Common myeloid progenitor, CD34-positive (primary cell): ENCODE data around the gene ZNF383.
"Not testable (repeated sequence)": the region's sequence is repeated elsewhere in the genome, so short reads cannot be mapped to it uniquely, and the experiment has no call there.

Experiments
- CTCF ChIA-PET: fragments of 350-600 bp; sonication (Branson Sonifier 250); formaldehyde crosslinking; loops from one replicate; lab custom pipeline; 2021; ENCODE audit warnings: antibody characterized with exemption; lab: Charles Lee
- POLR2A ChIA-PET: fragments of 350-600 bp; sonication (Branson Sonifier 250); formaldehyde crosslinking; loops from one replicate; lab custom pipeline; 2021; ENCODE audit warnings: antibody characterized with exemption; lab: Charles Lee
- DNase-seq, 3 donors: peaks; one replicate each; pipeline versions ENCODE4 v3.0.0 to v3.0.0-alpha.2; 2013
- H3K27ac ChIP-seq, 2 experiments: 1 replicate in 1 of 2; 2 replicates in 1 of 2; pipeline ENCODE4 v1.7.0; 2013; ENCODE audit warnings: inconsistent platforms in 2 of 2, low read length in 2 of 2, mild to moderate bottlenecking in 2 of 2, low read depth in 1 of 2, moderate library complexity in 1 of 2; ENCODE audit not compliant: severe bottlenecking in 2 of 2, insufficient read depth in 1 of 2, poor library complexity in 1 of 2
- H3K27me3 ChIP-seq, 5 experiments: replicated peaks in 2 of 5; 1 replicate in 3 of 5; 2 replicates in 2 of 5; pipeline versions ENCODE4 v1.6.1 to v1.7.0; 2013; ENCODE audit warnings: low read length in 4 of 5, mild to moderate bottlenecking in 2 of 5, moderate library complexity in 2 of 5, inconsistent platforms in 1 of 5; ENCODE audit not compliant: insufficient read depth in 5 of 5, control insufficient read depth in 4 of 5
- H3K36me3 ChIP-seq, 4 experiments: 1 replicate in 2 of 4; 2 replicates in 2 of 4; pipeline versions ENCODE4 v1.6.1 to v1.7.0; 2013; ENCODE audit warnings: low read length in 3 of 4, control low read depth in 1 of 4, mild to moderate bottlenecking in 1 of 4; ENCODE audit not compliant: control insufficient read depth in 4 of 4, insufficient read depth in 4 of 4
- H3K4me1 ChIP-seq, 4 experiments: 1 replicate in 3 of 4; 2 replicates in 1 of 4; pipeline versions ENCODE4 v1.6.1 to v1.7.1; 2013; ENCODE audit warnings: low read length in 3 of 4, mild to moderate bottlenecking in 3 of 4, control low read depth in 1 of 4, inconsistent platforms in 1 of 4, moderate library complexity in 1 of 4; ENCODE audit not compliant: control insufficient read depth in 4 of 4, insufficient read depth in 4 of 4; ENCODE audit errors: control extremely low read depth in 1 of 4
- H3K4me3 ChIP-seq, 7 experiments: 1 replicate in 4 of 7; 2 replicates in 3 of 7; pipeline versions ENCODE4 v1.5.1 to v1.7.0; 2013; ENCODE audit warnings: mild to moderate bottlenecking in 7 of 7, low read length in 6 of 7, moderate library complexity in 6 of 7, inconsistent platforms in 2 of 7, low read depth in 2 of 7, control low read depth in 1 of 7; ENCODE audit not compliant: insufficient read depth in 4 of 7, control insufficient read depth in 1 of 7; ENCODE audit errors: extremely low read depth in 1 of 7
- H3K9me3 ChIP-seq, 5 experiments: 1 replicate in 4 of 5; 2 replicates in 1 of 5; pipeline versions ENCODE4 v1.6.1 to v1.7.1; 2013; ENCODE audit warnings: low read length in 4 of 5, mild to moderate bottlenecking in 2 of 5, inconsistent platforms in 1 of 5, low read depth in 1 of 5, moderate library complexity in 1 of 5; ENCODE audit not compliant: control insufficient read depth in 4 of 5, insufficient read depth in 2 of 5; ENCODE audit errors: control extremely low read depth in 1 of 5
- WGBS: methylation state at CpG from one replicate; pipeline ENCODE4 v1.1.5; 2013; ENCODE audit not compliant: insufficient coverage; 5-methylcytosine and 5-hydroxymethylcytosine counted together

ZNF383 gene

DNA sequence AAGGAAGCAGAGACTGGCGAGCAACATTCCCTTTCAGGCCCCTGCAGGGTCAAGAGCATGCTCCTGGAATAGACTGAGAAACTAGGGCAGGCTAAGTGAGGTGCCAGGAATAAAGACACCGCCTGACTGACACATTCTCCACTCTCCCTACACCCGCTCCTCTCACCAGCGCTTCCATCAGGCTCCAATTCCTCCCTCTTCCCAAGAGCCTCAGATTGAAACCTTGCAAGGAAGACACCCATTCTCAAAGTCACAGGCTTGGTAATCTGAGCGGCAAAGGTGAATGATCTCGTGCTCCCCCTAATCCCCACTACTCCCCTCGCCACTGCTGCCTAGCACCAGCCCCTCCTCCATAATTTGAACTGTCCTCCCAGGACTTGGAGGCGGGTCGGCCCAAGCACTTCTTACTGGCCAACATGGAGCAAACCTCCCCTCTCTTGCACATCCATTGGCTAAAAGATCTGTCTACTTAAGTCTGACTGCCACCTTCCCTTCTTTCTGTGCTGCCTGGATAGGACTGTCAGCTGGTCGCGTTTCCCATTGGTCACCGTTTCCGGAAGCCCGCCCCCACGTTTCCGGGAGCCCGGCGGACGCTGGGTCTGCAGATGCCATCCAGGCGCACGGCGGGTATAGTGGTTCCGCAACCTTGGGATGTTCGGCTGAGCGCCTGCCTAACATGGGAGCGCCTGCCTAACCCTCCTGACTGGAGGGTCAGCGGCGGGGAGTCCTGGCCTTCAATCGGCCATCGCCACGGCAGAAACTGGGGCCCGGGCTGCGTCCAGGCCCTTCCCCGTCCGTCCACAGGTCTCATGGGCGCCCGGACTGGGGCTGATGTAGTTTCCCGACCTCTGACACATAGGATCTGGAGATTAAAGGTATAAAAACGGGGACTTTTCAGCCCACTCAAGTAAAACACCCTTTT is 33.6 kb downstream of the ZNF383 start:
- peak; percentile 81 to 88 (median 87) for DNase-seq
- CTCF ChIA-PET: no interaction called here
- H3K9me3 ChIP-seq: peaks cover 0 to 63% (median 43%) of the 10 kb centered on the region in 5 experiments
- H3K27me3 ChIP-seq: no peaks in the 10 kb centered on the region
- H3K36me3 ChIP-seq: peaks cover 0 to 3% (median 1%) of the 10 kb centered on the region in 4 experiments
- H3K4me1 ChIP-seq: peaks cover 0 to 4% (median 2%) of the 10 kb centered on the region in 4 experiments
- WGBS: 5% methylated on average over 34 of the region's 39 CpGs
- POLR2A ChIA-PET: interaction anchor here (0.5 kb wide), 1 partner anchor 521 kb away, joined by 5 read pairs; no protein-coding TSS in a partner anchor
- H3K27ac ChIP-seq: no peak overlapping the region
- peak overlapping the region; percentile 19 to 81 (median 67) for H3K4me3 ChIP-seq

DNA sequence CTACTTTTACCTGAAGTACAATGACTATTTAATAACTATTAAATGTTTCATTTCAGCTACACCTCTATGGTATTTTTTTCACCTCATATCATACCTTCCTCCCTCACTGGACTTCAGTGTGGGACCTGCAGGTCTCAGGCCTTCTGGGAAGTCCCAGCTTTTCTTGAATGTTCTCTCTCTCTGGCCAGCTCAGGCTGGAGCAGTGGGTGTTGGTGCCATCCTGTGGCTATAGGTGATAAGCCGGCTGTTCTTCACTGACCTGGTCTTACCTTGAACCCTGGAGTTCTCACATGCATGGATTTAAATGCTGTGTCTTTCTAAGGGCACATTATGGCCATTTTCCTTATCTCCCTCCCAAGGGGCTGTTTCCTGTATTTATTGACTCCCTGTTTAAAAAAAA is 45.0 kb downstream of the ZNF383 start:
- CTCF ChIA-PET: not testable (repeated sequence)
- no CpG with 5 or more reads among the region's 1 CpG for WGBS

DNA sequence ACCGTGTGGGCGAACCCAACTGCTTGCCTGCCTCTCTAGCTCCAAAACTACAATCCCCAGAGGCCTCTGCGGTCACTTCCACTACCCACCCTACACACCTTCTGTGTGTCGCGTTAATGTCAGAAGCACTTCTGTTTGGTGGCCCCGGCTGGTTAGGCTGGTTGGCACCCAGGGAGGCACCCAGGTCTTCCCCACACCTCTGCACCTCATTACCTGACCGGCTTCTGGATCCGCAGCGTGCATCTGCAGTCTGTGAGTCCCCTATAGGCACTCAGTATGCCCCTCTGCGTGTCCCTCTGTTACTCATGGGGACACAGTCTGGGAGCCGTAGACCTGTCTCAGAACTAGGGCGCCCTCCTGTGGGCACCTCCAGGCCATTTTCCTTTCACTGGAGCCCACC is 49.0 kb downstream of the ZNF383 start:
- CTCF ChIA-PET: not testable (repeated sequence)

More for the DNA sequence above, 45.0 kb downstream of the ZNF383 start:
- POLR2A ChIA-PET, H3K27me3 ChIP-seq, H3K36me3 ChIP-seq, H3K27ac ChIP-seq, H3K4me3 ChIP-seq, DNase-seq, H3K4me1 ChIP-seq: not testable (repeated sequence)
- H3K9me3 ChIP-seq: peaks cover 0 to 15% (median 11%) of the 10 kb centered on the region in 5 experiments

DNA sequence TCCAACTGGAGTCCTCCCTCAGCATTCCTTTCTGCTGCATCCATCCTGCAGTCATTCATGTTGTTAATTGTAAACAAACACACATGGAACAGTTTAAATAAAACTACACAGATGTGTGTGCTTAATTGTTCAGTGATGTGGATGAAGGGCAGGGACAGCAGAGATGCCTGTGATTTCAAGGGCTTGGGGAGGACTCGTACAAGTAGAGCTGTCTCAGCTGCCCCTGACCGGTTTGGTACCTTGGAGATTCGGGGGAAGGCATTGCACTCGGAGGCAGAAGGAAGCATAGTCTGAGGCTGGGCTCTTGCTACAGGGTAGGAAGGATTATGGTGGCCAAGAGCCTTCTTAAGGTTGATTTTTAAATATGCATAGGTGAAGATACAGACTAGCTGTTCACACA is 49.7 kb downstream of the ZNF383 start:
- H3K9me3 ChIP-seq, H3K36me3 ChIP-seq, DNase-seq, CTCF ChIA-PET, H3K27ac ChIP-seq, H3K4me3 ChIP-seq, H3K27me3 ChIP-seq, H3K4me1 ChIP-seq, POLR2A ChIA-PET: not testable (repeated sequence)
- WGBS: 88% methylated on average over 1 of the region's 4 CpGs

More for the DNA sequence above, 49.0 kb downstream of the ZNF383 start:
- POLR2A ChIA-PET, H3K9me3 ChIP-seq, DNase-seq, H3K4me3 ChIP-seq, H3K4me1 ChIP-seq, H3K36me3 ChIP-seq, H3K27me3 ChIP-seq, H3K27ac ChIP-seq: not testable (repeated sequence)
- 100% methylated on average over 3 of the region's 12 CpGs for WGBS

DNA sequence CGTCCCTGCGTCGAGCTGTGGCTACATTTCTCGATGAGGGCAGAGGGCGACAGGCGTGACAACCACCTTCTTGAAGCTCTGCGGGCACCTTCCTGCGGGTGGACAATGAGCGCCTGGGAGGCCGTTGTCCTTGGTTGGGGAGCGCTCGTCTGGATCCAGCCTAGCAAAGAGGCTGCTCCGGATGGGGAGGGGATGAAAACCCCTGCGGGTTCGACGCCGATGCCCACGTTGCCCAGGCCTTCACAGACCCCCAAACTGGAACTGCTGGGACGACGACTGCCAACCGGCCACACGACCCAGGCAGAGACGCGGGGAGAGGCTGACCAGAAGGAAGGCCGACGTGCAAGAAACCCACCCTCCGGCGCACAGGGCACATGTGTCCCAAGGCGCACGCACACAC is 62.6 kb downstream of the ZNF383 start:
- H3K27ac ChIP-seq, H3K4me1 ChIP-seq, H3K36me3 ChIP-seq, DNase-seq, H3K9me3 ChIP-seq, H3K4me3 ChIP-seq, CTCF ChIA-PET, POLR2A ChIA-PET, H3K27me3 ChIP-seq: not testable (repeated sequence)
- WGBS: no CpG with 5 or more reads among the region's 30 CpGs

DNA sequence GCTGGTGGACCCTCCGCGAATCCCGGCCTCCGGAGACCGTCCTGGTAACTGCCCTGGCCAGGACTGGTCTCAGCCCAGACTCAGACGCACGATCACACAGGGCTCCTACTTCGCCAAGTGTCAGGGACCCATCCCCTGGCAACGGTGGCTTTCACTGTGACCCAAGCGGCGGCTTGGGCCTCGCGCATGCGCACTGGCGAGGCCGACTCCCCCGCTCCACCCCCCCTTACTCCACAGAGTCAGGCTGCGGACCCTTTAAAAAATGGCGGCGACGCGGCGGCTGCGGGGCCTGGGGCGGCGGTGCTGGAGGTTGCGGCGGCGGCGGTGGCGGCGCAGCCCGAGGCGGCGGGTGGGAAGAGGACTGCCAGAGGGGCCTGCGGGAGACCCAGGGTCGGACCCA is 66.0 kb downstream of the ZNF383 start:
- H3K4me3 ChIP-seq, CTCF ChIA-PET, H3K9me3 ChIP-seq, POLR2A ChIA-PET, H3K27ac ChIP-seq, H3K36me3 ChIP-seq, H3K4me1 ChIP-seq, DNase-seq, H3K27me3 ChIP-seq: not testable (repeated sequence)
- WGBS: no CpG with 5 or more reads among the region's 37 CpGs

DNA sequence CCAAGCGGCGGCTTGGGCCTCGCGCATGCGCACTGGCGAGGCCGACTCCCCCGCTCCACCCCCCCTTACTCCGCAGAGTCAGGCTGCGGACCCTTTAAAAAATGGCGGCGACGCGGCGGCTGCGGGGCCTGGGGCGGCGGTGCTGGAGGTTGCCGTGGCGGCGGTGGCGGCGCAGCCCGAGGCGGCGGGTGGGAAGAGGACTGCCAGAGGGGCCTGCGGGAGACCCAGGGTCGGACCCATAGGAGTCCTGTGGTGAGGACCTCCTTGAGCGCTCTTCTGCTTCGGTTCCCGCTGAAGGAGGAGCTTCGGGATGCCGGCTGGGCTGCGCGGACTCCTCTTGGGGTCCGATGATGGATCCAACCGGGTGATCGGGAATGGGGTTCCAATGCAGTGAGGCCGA is 71.2 kb downstream of the ZNF383 start:
- H3K36me3 ChIP-seq, CTCF ChIA-PET, H3K4me3 ChIP-seq, POLR2A ChIA-PET, H3K27me3 ChIP-seq, H3K4me1 ChIP-seq, H3K27ac ChIP-seq, DNase-seq: not testable (repeated sequence)
- H3K9me3 ChIP-seq: peaks cover 0 to 11% (median 6%) of the 10 kb centered on the region in 5 experiments
- WGBS: no CpG with 5 or more reads among the region's 39 CpGs
